Esophagus muscularis mucosa (tissue), 3 donors: ENCODE results near the gene MAPK1IP1L.

Source experiments
- POLR2A ChIP-seq: fragments of 450-650 bp; IDR thresholded peaks from one replicate; pipeline ENCODE4 v1.6.1; 2017; ENCODE audit warnings: antibody characterized with exemption, moderate library complexity, mild to moderate bottlenecking, low read depth
- POLR2AphosphoS5 ChIP-seq, 2 donors: sonication (generic); formaldehyde crosslinking; IDR thresholded peaks; one replicate each; pipeline ENCODE4 v1.6.1; 2017; ENCODE audit warnings: antibody characterized with exemption in 2 of 2
- TF ChIP-seq, protein P1 (sequence below), 3 experiments: fragments of 200-600 bp in 2 of 3; fragments of 450-650 bp in 1 of 3; sonication (generic) in 2 of 3; IDR thresholded peaks; one replicate each; pipeline ENCODE4 v1.5.1; 2017 to 2019; ENCODE audit warnings: antibody characterized with exemption in 3 of 3, mild to moderate bottlenecking in 2 of 3, moderate library complexity in 1 of 3

DNA sequence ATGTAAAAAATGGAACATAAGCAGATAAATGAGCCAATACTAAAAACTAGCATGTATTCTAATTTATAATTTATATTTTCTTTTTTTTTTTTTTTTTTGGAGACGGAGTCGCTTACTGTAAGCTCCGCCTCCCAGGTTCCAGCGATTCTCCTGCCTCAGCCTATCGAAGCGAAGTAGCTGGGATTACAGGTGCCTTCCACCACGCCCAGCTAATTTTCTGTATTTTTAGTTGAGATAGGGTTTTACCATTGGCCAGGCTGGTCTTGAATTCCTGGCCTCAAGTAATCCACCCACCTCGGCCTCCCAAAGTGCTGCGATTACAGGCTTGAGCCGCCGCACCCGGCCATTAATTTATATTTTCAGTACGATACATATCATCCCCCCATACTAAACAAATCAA, 2.7 kb downstream of the MAPK1IP1L start:
- TF ChIP-seq, protein P1, sequence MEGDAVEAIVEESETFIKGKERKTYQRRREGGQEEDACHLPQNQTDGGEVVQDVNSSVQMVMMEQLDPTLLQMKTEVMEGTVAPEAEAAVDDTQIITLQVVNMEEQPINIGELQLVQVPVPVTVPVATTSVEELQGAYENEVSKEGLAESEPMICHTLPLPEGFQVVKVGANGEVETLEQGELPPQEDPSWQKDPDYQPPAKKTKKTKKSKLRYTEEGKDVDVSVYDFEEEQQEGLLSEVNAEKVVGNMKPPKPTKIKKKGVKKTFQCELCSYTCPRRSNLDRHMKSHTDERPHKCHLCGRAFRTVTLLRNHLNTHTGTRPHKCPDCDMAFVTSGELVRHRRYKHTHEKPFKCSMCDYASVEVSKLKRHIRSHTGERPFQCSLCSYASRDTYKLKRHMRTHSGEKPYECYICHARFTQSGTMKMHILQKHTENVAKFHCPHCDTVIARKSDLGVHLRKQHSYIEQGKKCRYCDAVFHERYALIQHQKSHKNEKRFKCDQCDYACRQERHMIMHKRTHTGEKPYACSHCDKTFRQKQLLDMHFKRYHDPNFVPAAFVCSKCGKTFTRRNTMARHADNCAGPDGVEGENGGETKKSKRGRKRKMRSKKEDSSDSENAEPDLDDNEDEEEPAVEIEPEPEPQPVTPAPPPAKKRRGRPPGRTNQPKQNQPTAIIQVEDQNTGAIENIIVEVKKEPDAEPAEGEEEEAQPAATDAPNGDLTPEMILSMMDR (IDR thresholded peaks at IDR 0.05) = no peak
- TF ChIP-seq POLR2A = no peak
- TF ChIP-seq POLR2AphosphoS5 (IDR thresholded peaks at IDR 0.05) = no peak
